Measurements from ENCODE around the gene ZNF827.

Gene ZNF827

GRCh38 chr4:145935253-145936141, 3.1 kb downstream of the ZNF827 start:
- no peak for DNase-seq (ENCODE audit: low read depth in 2 of 2)

DNA sequence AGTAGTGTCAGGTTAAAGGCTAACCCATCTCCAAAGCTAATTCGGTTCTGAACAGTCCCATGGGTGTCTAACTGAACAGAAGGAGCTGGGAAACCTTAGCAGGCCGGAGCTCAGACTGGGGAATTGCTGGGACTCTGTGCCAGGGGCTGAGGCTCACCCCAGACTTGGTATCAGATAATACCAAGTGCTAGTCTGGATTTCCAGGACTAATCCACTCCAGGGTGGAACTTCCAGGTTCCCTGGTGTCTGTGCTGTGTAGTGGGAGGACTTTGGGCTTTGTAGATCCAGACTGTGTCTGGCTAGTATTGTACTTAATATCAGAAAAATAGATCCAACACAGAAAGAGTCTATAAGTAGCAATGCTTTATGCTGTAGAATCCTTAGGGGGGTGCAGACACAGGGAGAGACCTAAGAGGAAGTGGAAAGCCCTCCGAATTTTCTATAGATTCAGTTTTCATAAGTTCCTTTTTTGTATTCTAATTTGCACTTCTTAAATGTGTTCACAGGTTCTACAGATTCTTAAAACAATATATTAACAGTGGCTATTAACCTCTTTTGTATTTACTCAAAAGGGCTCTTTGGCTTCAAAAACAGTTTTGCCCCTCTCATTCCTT, 4.1 kb downstream of the ZNF827 start:
- DNase-seq (ENCODE audit: low read depth in 2 of 2), result no peak

GRCh38 chr4:145933134-145933533, 5.5 kb downstream of the ZNF827 start:
- no peak for DNase-seq (ENCODE audit: low read depth in 2 of 2)

- DNase-seq (ENCODE audit: low read depth in 2 of 2), result no peak
These were observed 7.2 kb downstream of the ZNF827 start for GRCh38 chr4:145931403-145931802.

DNA sequence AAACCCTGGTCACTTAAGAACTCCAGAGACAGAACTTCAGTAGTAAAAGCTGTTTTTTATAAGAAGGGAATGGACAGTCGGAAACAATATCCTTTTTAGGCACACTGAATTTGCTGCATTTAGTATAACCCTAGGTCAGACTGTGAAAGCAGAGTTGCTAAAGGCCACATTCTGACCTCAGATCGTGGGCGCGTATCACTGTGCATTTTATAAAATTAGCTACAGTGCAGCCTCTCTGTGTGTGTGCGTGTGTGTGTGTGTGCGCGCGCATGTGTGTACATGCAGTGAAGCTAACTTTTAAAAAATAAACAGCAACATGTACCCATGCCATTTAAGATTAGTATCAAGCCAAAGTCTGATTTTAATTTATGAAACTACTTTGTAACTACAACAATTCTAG, 8.0 kb downstream of the ZNF827 start:
- no peak for DNase-seq (ENCODE audit: low read depth in 2 of 2)

- DNase-seq (ENCODE audit: low read depth in 2 of 2), result no peak
These were observed 9.0 kb downstream of the ZNF827 start for GRCh38 chr4:145929415-145930178.

GRCh38 chr4:145928748-145929147, 9.9 kb downstream of the ZNF827 start:
- no peak for DNase-seq (ENCODE audit: low read depth in 2 of 2)

DNA sequence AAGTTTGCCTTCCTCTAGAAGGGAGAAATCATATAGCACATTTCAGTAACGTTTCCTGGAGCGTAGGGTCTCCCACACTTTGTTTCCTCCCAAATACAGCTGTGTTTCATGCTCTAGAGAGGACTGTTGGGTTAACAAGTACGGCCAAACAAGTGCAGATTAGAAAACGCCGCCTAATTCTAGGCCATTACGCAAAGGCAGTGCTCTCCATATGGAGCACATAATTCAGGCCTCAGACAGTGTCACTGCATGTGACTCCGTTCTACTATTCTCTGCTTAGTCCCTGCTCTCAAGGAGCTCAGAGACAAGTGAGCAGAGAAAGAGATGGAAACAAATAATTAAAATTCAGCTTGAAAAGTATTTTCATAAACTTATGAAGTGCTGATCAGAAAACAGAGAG, 11.6 kb downstream of the ZNF827 start:
- no peak for DNase-seq (ENCODE audit: low read depth in 2 of 2)

- no peak for DNase-seq (ENCODE audit: low read depth in 2 of 2)
These were observed 17.4 kb downstream of the ZNF827 start for GRCh38 chr4:145921231-145921630.

GRCh38 chr4:145920205-145920604, 18.4 kb downstream of the ZNF827 start:
- no peak for DNase-seq (ENCODE audit: low read depth in 2 of 2)

DNA sequence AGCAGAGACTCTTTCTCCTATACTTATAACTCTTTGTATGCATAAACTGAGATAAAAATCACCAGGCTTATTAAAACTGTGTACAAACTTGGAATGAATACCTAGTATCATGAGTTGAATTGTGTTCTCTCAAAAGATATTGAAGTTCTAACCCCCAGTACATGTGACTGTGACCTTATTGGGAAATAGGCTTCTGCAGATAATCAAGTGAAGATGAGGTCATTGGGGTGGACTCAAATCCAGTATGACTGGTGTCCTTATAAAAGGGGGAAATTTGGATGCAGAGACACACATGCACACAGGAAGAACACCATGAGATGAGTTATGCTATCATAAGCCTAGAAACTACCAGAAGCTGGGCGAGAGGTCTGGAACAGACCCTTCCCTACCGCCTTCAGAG, 26.2 kb downstream of the ZNF827 start:
- no peak for DNase-seq (ENCODE audit: low read depth in 2 of 2)

DNA sequence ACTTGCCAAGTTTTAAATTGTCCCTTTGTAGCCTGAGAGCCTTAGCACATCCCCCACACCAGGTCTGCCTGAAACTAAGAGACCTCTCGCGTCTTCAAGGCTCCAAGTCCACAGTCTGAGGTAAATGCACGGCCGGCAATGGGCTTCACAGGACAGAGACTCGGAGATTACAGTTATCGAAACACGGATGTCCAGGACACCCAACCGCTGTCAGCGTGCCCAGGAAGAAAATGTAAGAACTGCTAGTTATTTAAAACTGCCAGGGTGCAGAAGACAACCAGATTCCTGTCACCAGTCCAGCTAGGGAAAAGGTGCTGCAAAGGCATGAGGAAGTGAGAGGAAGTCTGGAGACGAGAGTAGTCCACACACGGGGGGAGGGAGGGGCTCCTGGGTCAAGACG, 28.9 kb downstream of the ZNF827 start:
- DNase-seq (ENCODE audit: low read depth in 2 of 2), result no peak

- DNase-seq (ENCODE audit: low read depth in 2 of 2), result no peak
These were observed 29.3 kb downstream of the ZNF827 start for GRCh38 chr4:145909281-145909715.

DNA sequence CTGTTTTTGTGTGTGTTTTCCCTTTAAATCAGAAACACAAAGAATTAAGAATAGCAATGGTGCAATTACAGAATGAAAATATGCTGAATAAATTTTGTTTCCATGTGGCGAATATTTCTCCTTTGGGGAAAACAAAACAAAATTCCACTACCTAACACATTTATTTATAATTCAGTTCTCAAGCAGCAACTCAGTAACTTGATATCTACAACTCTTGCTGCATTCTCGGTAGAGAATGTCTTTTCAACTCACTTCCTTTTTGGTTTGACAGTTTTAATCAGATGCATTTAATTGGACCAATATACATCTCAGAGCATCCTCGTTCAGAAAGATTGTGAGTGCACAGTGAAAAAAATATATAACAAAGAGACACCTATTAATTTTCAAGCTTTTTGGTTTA, 30.8 kb downstream of the ZNF827 start:
- no peak for DNase-seq (ENCODE audit: low read depth in 2 of 2)

DNA sequence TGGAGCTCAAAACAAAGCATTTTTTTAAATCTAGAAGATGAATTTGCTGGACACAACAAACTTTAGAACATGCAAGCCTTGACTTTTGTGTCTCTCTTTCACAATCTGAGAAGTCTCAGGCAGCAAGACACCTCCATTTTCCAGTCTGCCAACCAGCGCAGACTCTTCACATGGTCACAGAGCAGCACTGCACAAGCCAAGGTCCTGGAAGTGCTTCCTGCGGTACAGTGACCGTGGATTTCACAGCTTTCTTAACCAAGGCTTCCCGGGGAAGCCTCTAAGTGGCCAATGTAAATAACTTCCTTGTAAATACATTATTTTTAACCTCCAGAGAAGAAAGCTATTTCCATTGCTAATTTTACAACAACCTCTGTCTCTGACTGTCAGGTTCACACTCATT, 31.2 kb downstream of the ZNF827 start:
- DNase-seq (ENCODE audit: low read depth in 2 of 2), result no peak

DNA sequence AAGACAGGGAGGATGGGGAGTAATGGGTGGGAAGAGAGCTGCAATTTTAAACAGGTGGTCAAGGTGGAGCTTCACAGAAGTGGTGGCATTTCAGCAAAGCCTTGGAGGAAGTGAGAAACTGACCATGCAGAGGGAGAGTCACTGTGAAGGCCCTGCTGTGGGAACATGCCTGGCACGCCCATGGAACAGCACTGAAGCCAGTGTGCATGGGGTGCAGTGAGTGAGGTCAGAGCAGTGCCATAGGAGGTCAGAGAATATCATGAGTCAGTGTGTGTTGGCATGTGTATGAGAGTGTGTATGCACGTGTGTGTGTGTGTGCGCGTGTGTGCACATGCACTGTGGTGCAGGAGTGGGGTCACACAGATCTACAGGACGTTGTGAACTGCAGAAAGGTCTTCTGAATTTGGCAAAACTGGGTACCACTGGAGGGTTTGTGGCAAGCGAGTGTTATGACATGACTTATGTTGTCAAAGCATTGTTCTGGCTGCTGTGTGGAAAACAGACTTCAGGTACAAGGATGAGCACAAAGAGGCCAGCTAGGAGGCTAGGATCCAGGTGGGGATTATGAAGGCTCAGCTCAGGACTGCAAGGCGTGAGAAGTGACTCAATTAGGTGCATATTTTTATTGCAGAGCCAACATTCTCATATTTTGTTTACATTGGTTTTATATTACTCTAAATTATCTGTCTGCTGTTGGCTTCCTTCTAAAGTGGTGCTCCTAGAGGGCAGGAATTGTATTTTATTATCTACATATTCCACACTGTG, 34.0 kb downstream of the ZNF827 start:
- DNase-seq (ENCODE audit: low read depth in 2 of 2), result no peak

DNA sequence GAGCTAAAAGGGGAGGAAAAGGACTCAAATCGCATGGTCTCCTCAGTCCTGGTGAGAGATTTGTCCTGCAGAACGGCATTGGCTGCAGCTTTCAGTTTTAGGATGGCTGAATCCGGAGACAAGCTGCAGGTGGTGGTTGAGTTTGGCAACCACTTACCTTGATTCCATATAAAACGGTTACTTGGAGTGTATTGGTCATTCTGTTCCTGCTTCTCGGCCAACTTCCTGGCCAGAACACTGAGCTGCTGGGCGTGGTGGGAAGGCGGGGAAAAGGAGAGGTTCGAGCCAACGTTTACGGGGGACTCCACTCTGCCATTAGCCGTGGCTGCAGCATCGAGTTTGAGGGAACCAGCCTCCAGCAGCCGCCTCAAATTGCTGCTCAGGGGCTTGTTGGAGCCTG, 36.1 kb downstream of the ZNF827 start:
- no peak for DNase-seq (ENCODE audit: low read depth in 2 of 2)

GRCh38 chr4:145899886-145900460, 38.6 kb downstream of the ZNF827 start:
- no peak for DNase-seq (ENCODE audit: low read depth in 2 of 2)

DNA sequence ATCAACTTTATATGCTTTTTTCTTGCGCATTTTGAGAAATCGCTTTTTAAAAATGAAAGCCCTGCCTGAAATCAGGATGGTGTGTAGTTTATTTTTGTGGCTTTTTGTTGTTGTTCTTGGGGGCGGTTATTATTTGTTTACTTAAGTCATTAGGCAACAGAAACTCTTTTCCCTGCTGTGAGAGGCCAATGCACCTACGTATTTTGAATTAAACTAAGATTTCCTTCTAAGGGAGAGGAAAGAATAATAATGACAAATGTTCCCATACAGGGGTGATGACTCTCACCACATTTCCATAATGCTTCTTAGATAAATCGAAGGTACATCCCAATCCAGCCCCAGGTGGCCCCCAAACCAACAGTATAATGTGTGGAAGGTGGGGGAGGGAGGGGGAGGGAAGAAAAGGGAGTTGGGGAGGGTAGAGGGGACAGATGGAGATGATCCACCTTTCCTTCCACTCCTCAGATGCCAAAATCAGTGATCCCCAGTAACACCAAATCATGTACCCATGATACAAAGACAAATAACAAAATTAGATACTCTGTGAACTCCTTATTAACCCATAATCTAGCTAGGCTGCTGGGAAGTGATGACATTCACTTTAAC, 39.6 kb downstream of the ZNF827 start:
- DNase-seq (ENCODE audit: low read depth in 2 of 2), result no peak

DNA sequence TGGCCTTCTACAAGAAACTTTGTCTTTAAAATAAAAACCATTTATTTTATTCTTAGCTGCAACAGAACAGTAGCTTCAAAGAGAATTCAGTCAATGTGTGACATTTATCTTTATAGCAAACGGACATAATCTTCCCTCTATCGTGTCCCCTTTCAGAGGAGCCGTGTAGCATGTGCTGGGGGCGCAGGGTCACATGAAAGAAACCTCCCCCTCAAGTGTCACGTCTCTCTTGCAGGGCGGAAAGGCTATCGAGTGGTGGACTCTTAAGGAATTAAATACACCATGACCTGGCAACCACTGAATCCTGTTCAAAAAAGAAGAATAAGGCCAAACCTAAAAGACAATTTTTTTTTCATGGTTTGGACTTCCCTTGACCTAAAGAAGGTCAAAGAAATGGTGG, 40.2 kb downstream of the ZNF827 start:
- no peak for DNase-seq (ENCODE audit: low read depth in 2 of 2)

DNA sequence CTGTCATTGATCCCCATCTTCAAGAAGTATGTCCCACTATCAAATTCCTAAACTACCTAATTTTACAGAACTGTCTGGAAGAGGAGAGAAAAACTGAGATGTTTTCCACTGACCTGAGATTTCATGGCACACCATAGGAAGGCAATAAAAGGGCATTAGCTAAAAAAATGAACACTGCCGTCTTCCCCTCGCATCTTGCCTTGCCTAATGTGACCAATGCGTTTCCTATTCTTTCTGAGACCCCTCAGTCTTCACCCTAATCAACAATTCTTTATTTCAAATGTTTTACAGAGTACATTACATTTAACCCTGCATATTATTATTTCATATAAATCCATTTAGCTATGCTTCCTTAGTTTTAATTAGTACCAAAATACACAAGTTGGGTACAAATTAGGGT, 43.6 kb downstream of the ZNF827 start:
- no peak for DNase-seq (ENCODE audit: low read depth in 2 of 2)
